Gastroesophageal sphincter (tissue), 4 donors: ENCODE measurements around the gene TTC21A. TPM values are rescaled to one million over a fixed set of nuclear protein-coding genes. Genes with fewer than 3 reads are reported as not detected.

Source experiments
- ATAC-seq: fragments of 150-250 bp; one replicate; pipeline ENCODE4 v1.9.1; 2016; ENCODE audit warnings: mild to moderate bottlenecking, moderate library complexity
- H3K27ac ChIP-seq, 4 donors: fragments of 200-600 bp; sonication (generic) in 3 of 4; 1 replicate in 3 of 4; 2 replicates in 1 of 4; pipeline ENCODE4 v1.5.1; 2016 to 2019
- H3K27me3 ChIP-seq: fragments of 200-600 bp; sonication (generic); one replicate; pipeline ENCODE4 v1.5.1; 2019
- H3K36me3 ChIP-seq, 2 donors: fragments of 200-600 bp; sonication (generic); one replicate each; pipeline ENCODE4 v1.5.1; 2019; ENCODE audit warnings: control low read depth in 1 of 2
- H3K4me1 ChIP-seq, 3 donors: fragments of 200-600 bp; sonication (generic); 1 replicate in 2 of 3; 2 replicates in 1 of 3; pipeline ENCODE4 v1.5.1; 2016 to 2019; ENCODE audit warnings: control low read depth in 2 of 3
- H3K4me3 ChIP-seq, 2 donors: fragments of 200-600 bp; sonication (generic); one replicate each; pipeline ENCODE4 v1.5.1; 2019; ENCODE audit warnings: mild to moderate bottlenecking in 1 of 2, moderate library complexity in 1 of 2
- H3K9me3 ChIP-seq, 3 donors: fragments of 200-600 bp; sonication (generic); one replicate each; pipeline ENCODE4 v1.5.1; 2017 to 2019; ENCODE audit warnings: control low read depth in 2 of 3
- EP300 ChIP-seq: sonication (generic); formaldehyde crosslinking; IDR thresholded peaks from one replicate; pipeline ENCODE4 v1.6.1; 2017; ENCODE audit warnings: antibody characterized with exemption, mild to moderate bottlenecking
- POLR2A ChIP-seq, 2 donors: fragments of 450-650 bp; IDR thresholded peaks; one replicate each; pipeline ENCODE4 v1.6.1; 2017; ENCODE audit warnings: antibody characterized with exemption in 2 of 2, mild to moderate bottlenecking in 2 of 2, moderate library complexity in 1 of 2
- POLR2AphosphoS5 ChIP-seq: sonication (generic); formaldehyde crosslinking; IDR thresholded peaks from one replicate; pipeline ENCODE4 v1.6.1; 2017; ENCODE audit warnings: antibody characterized with exemption
- WGBS, 2 donors: methylation state at CpG; one replicate each; pipeline ENCODE4 v1.1.5; 2018; ENCODE audit warnings: low coverage in 1 of 2; 5-methylcytosine and 5-hydroxymethylcytosine counted together
- total RNA-seq, 4 donors: library from RNA; depleted of rRNA; stranded (reverse); fragments of >200 nt; gene quantifications; one replicate each; pipeline ENCODE4 v1.1.0, GENCODE V29; 2016
- TF ChIP-seq, protein P1 (sequence below), 4 experiments: fragments of 200-600 bp in 2 of 4; fragments of 450-650 bp in 2 of 4; sonication (generic) in 1 of 4; IDR thresholded peaks; one replicate each; pipeline ENCODE4 v1.5.1; 2017 to 2019; ENCODE audit warnings: antibody characterized with exemption in 4 of 4, mild to moderate bottlenecking in 2 of 4, moderate library complexity in 2 of 4

Gene TTC21A
- total RNA-seq, 4 donors from 2014 or later = 0.54 to 8.5 (median 5.0) TPM

DNA sequence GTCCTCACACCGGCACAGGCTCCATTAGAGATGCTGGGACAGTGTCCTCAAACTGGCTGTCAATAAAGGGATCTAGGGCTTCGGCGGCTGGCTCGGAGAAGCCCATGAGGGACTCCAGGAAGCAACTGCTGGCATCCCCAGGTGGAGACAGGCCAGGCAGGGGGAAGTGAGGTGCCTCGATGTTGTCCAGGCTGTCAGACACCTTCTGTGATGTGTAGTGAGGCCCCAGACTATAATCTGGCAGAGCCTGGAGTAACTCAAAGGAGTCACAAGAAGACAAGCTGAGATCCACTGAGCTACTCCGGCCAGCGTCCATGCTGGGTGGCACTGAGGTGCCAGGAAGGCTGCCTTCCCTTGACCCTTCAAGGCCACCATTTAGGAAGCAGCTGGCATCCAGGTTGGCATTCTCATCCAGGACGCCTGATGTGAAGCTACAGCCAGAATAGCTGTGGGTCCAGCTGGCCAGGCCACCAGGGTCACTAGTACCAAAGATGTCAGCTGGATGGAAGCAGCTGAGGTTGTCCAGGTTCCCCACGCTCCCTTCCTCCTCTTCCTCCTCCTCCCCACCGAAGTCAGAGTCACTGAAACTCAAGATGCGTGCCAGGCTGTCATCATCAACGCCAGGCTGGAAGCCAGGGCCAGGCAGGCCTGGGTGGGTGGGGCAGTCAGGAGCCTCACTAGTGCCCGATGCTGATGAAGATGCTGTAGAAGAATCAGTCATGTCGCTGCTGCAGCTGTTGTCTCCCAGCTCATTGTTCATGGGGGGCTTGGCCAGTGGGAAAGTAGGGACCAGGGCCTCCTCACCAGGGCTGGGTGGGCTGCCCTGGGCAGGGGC lies 35.8 kb downstream of the TTC21A start:
- Histone ChIP-seq H3K4me1 (peaks cover 9 to 95% (median 54%) of the 10 kb centered on the region in 3 donors), H3K9me3 (no peaks in the 10 kb centered on the region), H3K4me3 (no peak overlapping the region), H3K27me3 (no peaks in the 10 kb centered on the region), H3K36me3 (peaks cover 0 to 71% of the 10 kb centered on the region in 2 donors), H3K27ac (peak overlapping the region in 2 of 4 donors; percentile 15 to 59)
- ATAC-seq = no peak
- TF ChIP-seq POLR2A (IDR thresholded peaks at IDR 0.05) (no peak), EP300 (no peak), POLR2AphosphoS5 (no peak)
- TF ChIP-seq, protein P1, sequence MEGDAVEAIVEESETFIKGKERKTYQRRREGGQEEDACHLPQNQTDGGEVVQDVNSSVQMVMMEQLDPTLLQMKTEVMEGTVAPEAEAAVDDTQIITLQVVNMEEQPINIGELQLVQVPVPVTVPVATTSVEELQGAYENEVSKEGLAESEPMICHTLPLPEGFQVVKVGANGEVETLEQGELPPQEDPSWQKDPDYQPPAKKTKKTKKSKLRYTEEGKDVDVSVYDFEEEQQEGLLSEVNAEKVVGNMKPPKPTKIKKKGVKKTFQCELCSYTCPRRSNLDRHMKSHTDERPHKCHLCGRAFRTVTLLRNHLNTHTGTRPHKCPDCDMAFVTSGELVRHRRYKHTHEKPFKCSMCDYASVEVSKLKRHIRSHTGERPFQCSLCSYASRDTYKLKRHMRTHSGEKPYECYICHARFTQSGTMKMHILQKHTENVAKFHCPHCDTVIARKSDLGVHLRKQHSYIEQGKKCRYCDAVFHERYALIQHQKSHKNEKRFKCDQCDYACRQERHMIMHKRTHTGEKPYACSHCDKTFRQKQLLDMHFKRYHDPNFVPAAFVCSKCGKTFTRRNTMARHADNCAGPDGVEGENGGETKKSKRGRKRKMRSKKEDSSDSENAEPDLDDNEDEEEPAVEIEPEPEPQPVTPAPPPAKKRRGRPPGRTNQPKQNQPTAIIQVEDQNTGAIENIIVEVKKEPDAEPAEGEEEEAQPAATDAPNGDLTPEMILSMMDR (IDR thresholded peaks at IDR 0.05) = no peak
- 96% methylated on average over 4 of the region's 14 CpGs; no CpG with 5 or more reads in 1 of the 2 donors for WGBS, 2 donors

DNA sequence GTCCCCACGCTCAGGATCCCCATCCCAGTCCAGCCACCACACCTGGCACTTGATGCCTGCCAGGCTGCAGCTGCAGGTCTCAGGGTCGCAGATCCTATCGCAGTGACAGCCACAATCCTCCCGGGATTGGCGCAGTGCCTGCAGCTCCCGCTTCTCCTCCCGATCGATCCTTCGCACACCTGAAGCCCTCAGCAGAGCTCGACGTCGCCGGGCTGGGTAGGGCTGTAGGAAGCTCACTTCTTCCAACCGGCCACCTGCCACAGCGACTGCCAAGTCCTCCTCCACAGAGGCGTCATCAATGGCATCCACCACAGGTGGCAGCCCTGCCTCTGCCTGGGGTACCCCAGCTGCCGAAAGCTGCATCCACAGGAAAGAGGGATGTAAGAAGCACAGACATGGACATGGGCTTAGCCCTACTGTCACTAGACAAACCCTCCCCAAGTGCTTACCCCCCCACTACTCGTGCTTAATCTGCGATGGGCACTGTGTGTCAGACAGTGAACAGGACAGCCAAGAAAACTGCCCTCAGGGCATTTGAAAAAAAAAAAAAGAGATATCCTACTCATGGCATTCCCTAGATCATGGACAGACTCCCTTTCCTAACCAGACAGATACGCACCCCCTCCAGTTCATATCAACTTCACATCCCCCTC lies 36.7 kb downstream of the TTC21A start:
- 62 to 100% methylated on average over 1 to 4 of the region's 20 CpGs for WGBS, 2 donors
- peaks cover 0 to 71% of the 10 kb centered on the region in 2 donors for H3K36me3 ChIP-seq

DNA sequence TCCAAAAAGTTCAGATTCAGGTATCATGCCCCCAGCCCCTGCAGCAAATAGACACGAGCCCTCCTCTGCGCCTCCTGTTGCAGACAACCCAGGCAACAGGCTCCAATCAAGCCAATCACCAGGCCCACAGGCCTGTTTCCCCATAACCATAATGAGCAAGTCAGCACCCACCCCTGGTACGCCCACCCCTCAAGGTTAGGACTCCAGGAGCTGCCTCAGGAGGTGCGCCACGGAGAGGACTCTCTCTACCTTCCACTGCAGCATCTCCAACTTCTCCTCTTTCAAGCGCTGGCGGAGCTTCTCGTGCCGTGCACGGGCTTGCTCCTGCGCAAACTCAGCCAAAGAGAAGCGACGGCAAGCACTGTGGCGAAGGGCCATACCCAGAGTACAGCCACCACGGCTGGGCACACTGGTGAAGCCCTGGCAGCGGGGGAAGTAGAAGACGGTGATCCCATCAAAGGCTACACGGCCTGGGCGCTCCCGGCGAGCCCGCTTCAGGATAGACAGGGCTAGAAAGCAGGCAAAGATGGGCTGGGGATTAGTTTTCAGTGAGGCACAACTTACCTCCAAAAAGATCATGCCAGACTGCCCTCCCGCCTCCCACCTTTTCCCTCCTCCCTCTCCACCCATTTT lies 37.4 kb downstream of the TTC21A start:
- ATAC-seq = no peak
- H3K27me3 ChIP-seq = no peaks in the 10 kb centered on the region
- H3K4me1 ChIP-seq = peaks cover 17 to 95% (median 67%) of the 10 kb centered on the region in 3 donors
- peaks cover 0 to 67% of the 10 kb centered on the region in 2 donors for H3K36me3 ChIP-seq
- no peaks in the 10 kb centered on the region for H3K9me3 ChIP-seq
- 82 to 93% methylated on average over 2 to 6 of the region's 23 CpGs for WGBS, 2 donors
- H3K27ac ChIP-seq = no peak overlapping the region
- TF ChIP-seq POLR2A (IDR thresholded peaks at IDR 0.05) (no peak), EP300 (no peak), POLR2AphosphoS5 (no peak)
- TF ChIP-seq, protein P1 (IDR thresholded peaks at IDR 0.05) = no peak
- H3K4me3 ChIP-seq = no peak overlapping the region

More for the DNA sequence above, 36.7 kb downstream of the TTC21A start:
- H3K27ac ChIP-seq = no peak overlapping the region
- TF ChIP-seq, protein P1 (IDR thresholded peaks at IDR 0.05) = no peak
- TF ChIP-seq POLR2AphosphoS5 (no peak), POLR2A (IDR thresholded peaks at IDR 0.05) (no peak), EP300 (no peak)
- no peak overlapping the region for H3K4me3 ChIP-seq
- no peak for ATAC-seq
- no peaks in the 10 kb centered on the region for H3K9me3 ChIP-seq
- peaks cover 13 to 95% (median 60%) of the 10 kb centered on the region in 3 donors for H3K4me1 ChIP-seq
- no peaks in the 10 kb centered on the region for H3K27me3 ChIP-seq

DNA sequence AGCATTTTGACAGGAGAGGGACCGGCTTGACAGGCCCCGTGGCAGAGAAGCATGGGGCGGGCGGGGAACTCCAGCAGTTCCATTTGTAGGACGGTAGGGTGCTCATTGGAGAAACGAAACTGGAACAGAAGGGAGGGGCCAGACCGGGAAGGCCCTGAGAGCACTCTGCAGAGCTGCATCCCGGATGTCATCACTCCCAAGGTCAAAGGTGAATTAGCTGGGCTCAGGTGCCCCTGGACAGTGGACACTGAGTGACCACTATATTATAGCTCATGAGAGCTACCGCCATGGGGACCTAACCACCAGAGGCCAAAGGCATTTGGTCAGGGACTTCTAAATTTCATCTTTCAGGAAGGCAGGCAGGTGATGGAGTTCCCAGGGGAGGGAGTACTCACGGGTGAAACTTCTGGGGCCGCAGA lies 38.6 kb downstream of the TTC21A start:
- peaks cover 17 to 95% (median 66%) of the 10 kb centered on the region in 3 donors for H3K4me1 ChIP-seq
- no peak for TF ChIP-seq POLR2A (IDR thresholded peaks at IDR 0.05)
- TF ChIP-seq, protein P1 (IDR thresholded peaks at IDR 0.05) = peak in 3 of 4 experiments; percentile 23 to 43 (median 36)
- TF ChIP-seq POLR2AphosphoS5 = no peak
- no peak for TF ChIP-seq EP300
- 36% methylated on average over 9 of the region's 11 CpGs; no CpG with 5 or more reads in 1 of the 2 donors for WGBS, 2 donors
- peaks cover 0 to 56% of the 10 kb centered on the region in 2 donors for H3K36me3 ChIP-seq
- no peaks in the 10 kb centered on the region for H3K27me3 ChIP-seq
- ATAC-seq = peak; percentile 11
- no peak overlapping the region for H3K4me3 ChIP-seq
- H3K27ac ChIP-seq = peak overlapping the region in 3 of 4 donors; percentile 98 to 100 (median 100)
- H3K9me3 ChIP-seq = no peaks in the 10 kb centered on the region
